HepG2 (cell line): Measurements from ENCODE around the gene ZXDC. TPM values are rescaled to one million over a fixed set of nuclear protein-coding genes. Genes with fewer than 3 reads are reported as not detected.
A peak's percentile ranks its signal among the peaks of the same experiment; 100 is the strongest.

Experiments
- CENPT ChIP-seq: sonication (generic); formaldehyde crosslinking; IDR thresholded peaks from 2 replicates; pipeline ENCODE4 v1.8.0; 2022; ENCODE audit warnings: low read depth, mild to moderate bottlenecking, moderate library complexity, missing genetic modification reagents
- DR1 ChIP-seq: sonication (generic); formaldehyde crosslinking; IDR thresholded peaks from 2 replicates; pipeline ENCODE4 v1.8.0; 2021; ENCODE audit warnings: mild to moderate bottlenecking, missing genetic modification reagents, inconsistent platforms
- ISL2 ChIP-seq: sonication (generic); formaldehyde crosslinking; IDR thresholded peaks from 2 replicates; pipeline ENCODE4 v1.5.0; 2020; ENCODE audit warnings: missing genetic modification reagents
- ZNF121 ChIP-seq: sonication (generic); formaldehyde crosslinking; IDR thresholded peaks from 2 replicates; pipeline ENCODE4 v1.5.0; 2020; ENCODE audit warnings: mild to moderate bottlenecking, missing genetic modification reagents
- ZNF292 ChIP-seq: sonication (generic); formaldehyde crosslinking; IDR thresholded peaks from 2 replicates; pipeline ENCODE4 v1.8.1; 2022; ENCODE audit warnings: mild to moderate bottlenecking, low read depth, missing genetic modification reagents, borderline replicate concordance
- ZNF33A ChIP-seq: sonication (generic); formaldehyde crosslinking; IDR thresholded peaks from 2 replicates; pipeline ENCODE4 v1.5.1; 2020; ENCODE audit warnings: missing genetic modification reagents, mild to moderate bottlenecking, moderate library complexity, borderline replicate concordance
- ZNF446 ChIP-seq: sonication (generic); formaldehyde crosslinking; IDR thresholded peaks from 2 replicates; pipeline ENCODE4 v1.5.0; 2020; ENCODE audit warnings: mild to moderate bottlenecking, missing genetic modification reagents
- ZNF484 ChIP-seq: sonication (generic); formaldehyde crosslinking; IDR thresholded peaks from 2 replicates; pipeline ENCODE4 v1.5.1; 2020; ENCODE audit warnings: mild to moderate bottlenecking, low read depth, missing genetic modification reagents, borderline replicate concordance
- ZNF703 ChIP-seq: sonication (generic); formaldehyde crosslinking; IDR thresholded peaks from 2 replicates; pipeline ENCODE4 v1.5.1; 2020; ENCODE audit warnings: missing genetic modification reagents, mild to moderate bottlenecking, moderate library complexity, borderline replicate concordance
- polyA plus RNA-seq, 8 experiments: library from polyadenylated mRNA; depleted of rRNA in 3 of 8; stranded (reverse) in 7 of 8; unstranded in 1 of 8; fragments of >200 nt; fragmentation: Illumina TruSeq in 4 of 8; extraction: Trizol in 4 of 8; gene quantifications; 2 replicates each; pipeline versions ENCODE4 v1.2.1 to v1.2.3, GENCODE V29; 2011 to 2016; ENCODE audit warnings: low read depth in 4 of 8, missing spikeins in 1 of 8, mixed read lengths in 1 of 8; ENCODE audit not compliant: insufficient read depth in 1 of 8
- total RNA-seq, 5 experiments: library from RNA; depleted of rRNA; stranded (reverse); fragments of >200 nt; fragmentation: Illumina TruSeq; extraction: Trizol; gene quantifications; 2 replicates each; pipeline ENCODE4 v1.2.3, GENCODE V29; 2016; ENCODE audit warnings: low read depth in 1 of 5
- TF ChIP-seq, protein P1 (sequence below), 2 experiments: sonication (generic) in 1 of 2; formaldehyde crosslinking in 1 of 2; IDR thresholded peaks; 2 replicates each; pipeline versions ENCODE4 v1.5.1 to v1.6.1; 2011 to 2020; ENCODE audit warnings: borderline replicate concordance in 1 of 2, low read depth in 1 of 2, low read length in 1 of 2, mild to moderate bottlenecking in 1 of 2, missing genetic modification reagents in 1 of 2, moderate library complexity in 1 of 2
- TF ChIP-seq, protein P2 (sequence below): IDR thresholded peaks from 2 replicates; pipeline ENCODE4 v1.6.1; 2016; ENCODE audit warnings: missing genetic modification reagents, missing compliant biosample characterization
- TF ChIP-seq, protein P3 (sequence below): IDR thresholded peaks from 2 replicates; pipeline ENCODE4 v1.6.1; 2016; ENCODE audit warnings: low read depth
- TF ChIP-seq, protein P4 (sequence below): sonication (generic); formaldehyde crosslinking; IDR thresholded peaks from 2 replicates; pipeline ENCODE4 v1.5.1; 2020; ENCODE audit warnings: missing genetic modification reagents, mild to moderate bottlenecking, borderline replicate concordance
- TF ChIP-seq, protein P5 (sequence below): sonication (generic); formaldehyde crosslinking; IDR thresholded peaks from 2 replicates; pipeline ENCODE4 v1.5.0; 2020; ENCODE audit warnings: missing genetic modification reagents, mild to moderate bottlenecking, borderline replicate concordance

ZXDC gene
- total and polyA plus RNA-seq, 2 of the 13 experiments (the other 11 are each of a cell fraction or from before 2014, with no cell fraction given) = 17.6 to 21.2 TPM

DNA sequence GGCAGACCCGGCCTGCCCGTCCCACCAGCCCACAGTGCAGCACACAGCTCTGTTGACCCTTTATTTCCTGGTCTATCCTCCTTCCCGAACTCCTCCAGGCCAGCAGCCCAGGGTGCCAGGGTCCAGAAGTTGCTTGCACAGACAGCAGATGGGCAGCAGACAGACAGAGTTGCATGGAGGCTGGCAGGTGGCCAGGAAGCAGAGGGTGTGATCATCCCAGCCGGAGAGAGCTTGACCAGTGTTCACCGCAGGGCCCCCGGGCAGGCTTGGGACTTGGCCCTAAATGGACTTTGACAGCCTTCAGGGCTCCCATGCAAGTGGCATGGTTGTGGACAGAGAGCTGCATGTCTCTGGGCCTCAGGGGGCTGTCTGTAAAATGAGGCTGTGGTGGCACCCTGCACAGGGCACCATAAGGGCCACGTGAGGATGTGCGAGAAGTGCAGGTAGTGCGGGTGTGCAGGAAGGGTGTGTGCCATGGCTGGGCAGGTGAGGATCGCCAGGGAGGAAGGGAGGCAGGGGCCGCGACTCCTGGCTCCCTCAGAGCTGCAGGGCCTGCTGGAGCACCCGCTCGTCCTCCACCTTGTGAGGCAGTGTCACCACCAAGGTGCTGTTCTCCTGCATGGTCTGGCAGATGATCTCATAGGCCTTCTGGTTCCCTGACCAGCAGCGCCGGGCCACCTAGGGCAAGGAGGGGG is 6.3 kb upstream of the ZXDC start (continued):
- TF ChIP-seq, protein P1, sequence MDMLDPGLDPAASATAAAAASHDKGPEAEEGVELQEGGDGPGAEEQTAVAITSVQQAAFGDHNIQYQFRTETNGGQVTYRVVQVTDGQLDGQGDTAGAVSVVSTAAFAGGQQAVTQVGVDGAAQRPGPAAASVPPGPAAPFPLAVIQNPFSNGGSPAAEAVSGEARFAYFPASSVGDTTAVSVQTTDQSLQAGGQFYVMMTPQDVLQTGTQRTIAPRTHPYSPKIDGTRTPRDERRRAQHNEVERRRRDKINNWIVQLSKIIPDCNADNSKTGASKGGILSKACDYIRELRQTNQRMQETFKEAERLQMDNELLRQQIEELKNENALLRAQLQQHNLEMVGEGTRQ (IDR thresholded peaks at IDR 0.05; ENCODE audit: low read depth, low read length) = no peak
- TF ChIP-seq, protein P1 (CRISPR knock-in tag; IDR thresholded peaks at IDR 0.05; ENCODE audit: borderline replicate concordance) = no peak
- TF ChIP-seq ZNF446 (CRISPR knock-in tag) (no peak), ZNF292 (CRISPR knock-in tag) (peak; percentile 60; the same call in 1 of the 2 replicates), DR1 (CRISPR knock-in tag) (no peak), ZNF121 (CRISPR knock-in tag) (no peak), ZNF484 (no peak), CENPT (CRISPR knock-in tag) (0 out of 2 replicates have a peak, but pooled peaks have one; percentile 54), ISL2 (CRISPR knock-in tag) (no peak), ZNF703 (CRISPR knock-in tag) (no peak), ZNF33A (CRISPR knock-in tag) (no peak)
- TF ChIP-seq, protein P2, sequence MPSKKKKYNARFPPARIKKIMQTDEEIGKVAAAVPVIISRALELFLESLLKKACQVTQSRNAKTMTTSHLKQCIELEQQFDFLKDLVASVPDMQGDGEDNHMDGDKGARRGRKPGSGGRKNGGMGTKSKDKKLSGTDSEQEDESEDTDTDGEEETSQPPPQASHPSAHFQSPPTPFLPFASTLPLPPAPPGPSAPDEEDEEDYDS (CRISPR knock-in tag) = no peak; the same call in 1 of the 2 replicates
- TF ChIP-seq, protein P3, sequence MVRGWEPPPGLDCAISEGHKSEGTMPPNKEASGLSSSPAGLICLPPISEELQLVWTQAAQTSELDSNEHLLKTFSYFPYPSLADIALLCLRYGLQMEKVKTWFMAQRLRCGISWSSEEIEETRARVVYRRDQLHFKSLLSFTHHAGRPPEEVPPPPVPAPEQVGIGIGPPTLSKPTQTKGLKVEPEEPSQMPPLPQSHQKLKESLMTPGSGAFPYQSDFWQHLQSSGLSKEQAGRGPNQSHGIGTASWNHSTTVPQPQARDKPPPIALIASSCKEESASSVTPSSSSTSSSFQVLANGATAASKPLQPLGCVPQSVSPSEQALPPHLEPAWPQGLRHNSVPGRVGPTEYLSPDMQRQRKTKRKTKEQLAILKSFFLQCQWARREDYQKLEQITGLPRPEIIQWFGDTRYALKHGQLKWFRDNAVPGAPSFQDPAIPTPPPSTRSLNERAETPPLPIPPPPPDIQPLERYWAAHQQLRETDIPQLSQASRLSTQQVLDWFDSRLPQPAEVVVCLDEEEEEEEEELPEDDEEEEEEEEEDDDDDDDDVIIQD (CRISPR knock-in tag) = no peak
- TF ChIP-seq, protein P4, sequence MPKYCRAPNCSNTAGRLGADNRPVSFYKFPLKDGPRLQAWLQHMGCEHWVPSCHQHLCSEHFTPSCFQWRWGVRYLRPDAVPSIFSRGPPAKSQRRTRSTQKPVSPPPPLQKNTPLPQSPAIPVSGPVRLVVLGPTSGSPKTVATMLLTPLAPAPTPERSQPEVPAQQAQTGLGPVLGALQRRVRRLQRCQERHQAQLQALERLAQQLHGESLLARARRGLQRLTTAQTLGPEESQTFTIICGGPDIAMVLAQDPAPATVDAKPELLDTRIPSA (CRISPR knock-in tag) = no peak
- TF ChIP-seq, protein P5, sequence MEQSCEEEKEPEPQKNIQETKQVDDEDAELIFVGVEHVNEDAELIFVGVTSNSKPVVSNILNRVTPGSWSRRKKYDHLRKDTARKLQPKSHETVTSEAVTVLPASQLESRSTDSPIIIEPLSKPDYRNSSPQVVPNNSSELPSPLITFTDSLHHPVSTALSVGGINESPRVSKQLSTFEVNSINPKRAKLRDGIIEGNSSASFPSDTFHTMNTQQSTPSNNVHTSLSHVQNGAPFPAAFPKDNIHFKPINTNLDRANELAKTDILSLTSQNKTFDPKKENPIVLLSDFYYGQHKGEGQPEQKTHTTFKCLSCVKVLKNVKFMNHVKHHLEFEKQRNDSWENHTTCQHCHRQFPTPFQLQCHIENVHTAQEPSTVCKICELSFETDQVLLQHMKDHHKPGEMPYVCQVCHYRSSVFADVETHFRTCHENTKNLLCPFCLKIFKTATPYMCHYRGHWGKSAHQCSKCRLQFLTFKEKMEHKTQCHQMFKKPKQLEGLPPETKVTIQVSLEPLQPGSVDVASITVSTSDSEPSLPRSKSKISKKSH (CRISPR knock-in tag) = no peak
